Stomach smooth muscle (tissue), 2 donors: ENCODE results near the gene PRG2.
A peak's percentile ranks its signal among the peaks of the same experiment; 100 is the strongest.

Experiments used
- H3K27ac ChIP-seq: one replicate; pipeline ENCODE4 v1.7.0; 2013; ENCODE audit warnings: mild to moderate bottlenecking, low read length, inconsistent platforms
- H3K27me3 ChIP-seq, 2 donors: one replicate each; pipeline ENCODE4 v1.7.0; 2013; ENCODE audit warnings: low read length in 2 of 2; ENCODE audit not compliant: insufficient read depth in 2 of 2, control insufficient read depth in 1 of 2
- H3K36me3 ChIP-seq, 2 donors: one replicate each; pipeline ENCODE4 v1.7.0; 2013; ENCODE audit warnings: low read length in 2 of 2; ENCODE audit not compliant: control insufficient read depth in 2 of 2, insufficient read depth in 2 of 2
- H3K4me1 ChIP-seq: one replicate; pipeline ENCODE4 v1.7.0; 2013; ENCODE audit warnings: low read length; ENCODE audit not compliant: control insufficient read depth, insufficient read depth
- H3K4me3 ChIP-seq, 2 donors: one replicate each; pipeline ENCODE4 v1.7.0; 2013; ENCODE audit warnings: low read length in 2 of 2
- H3K9ac ChIP-seq, 2 donors: one replicate each; pipeline ENCODE4 v1.7.0; 2013; ENCODE audit warnings: low read length in 2 of 2, mild to moderate bottlenecking in 1 of 2
- H3K9me3 ChIP-seq, 2 donors: one replicate each; pipeline ENCODE4 v1.7.0; 2013; ENCODE audit warnings: low read length in 2 of 2; ENCODE audit not compliant: control insufficient read depth in 2 of 2
- donor health status: healthy.
- donor health status: Pancreatic carcinoma.

Gene PRG2

DNA sequence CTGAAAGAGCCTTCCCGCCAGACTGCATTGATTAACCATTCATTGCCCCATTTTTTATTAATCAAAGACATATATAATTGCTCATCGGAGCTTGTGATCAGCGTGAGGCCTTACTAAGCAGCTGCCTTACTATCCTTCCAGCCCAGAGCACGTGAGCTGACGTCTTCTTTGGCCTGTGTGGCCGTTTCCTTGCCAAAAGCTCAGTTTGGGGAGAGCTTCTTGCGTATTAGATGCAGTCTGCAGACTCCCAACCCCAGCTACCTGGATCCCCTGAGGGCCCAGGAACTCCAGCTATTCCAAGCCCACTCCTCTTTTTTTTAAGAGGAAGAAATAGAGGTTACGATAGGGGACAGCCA is 37.3 kb upstream of the PRG2 start:
- H3K4me3 ChIP-seq: peak overlapping the region; percentile 52 to 76
- peaks cover 40% of the 10 kb centered on the region for H3K4me1 ChIP-seq
- H3K27ac ChIP-seq: peak overlapping the region; percentile 96
- H3K9me3 ChIP-seq: no peaks in the 10 kb centered on the region
- peaks cover 0 to 3% of the 10 kb centered on the region in 2 donors for H3K36me3 ChIP-seq
- H3K9ac ChIP-seq: peak overlapping the region; percentile 70 to 81
- no peaks in the 10 kb centered on the region for H3K27me3 ChIP-seq

DNA sequence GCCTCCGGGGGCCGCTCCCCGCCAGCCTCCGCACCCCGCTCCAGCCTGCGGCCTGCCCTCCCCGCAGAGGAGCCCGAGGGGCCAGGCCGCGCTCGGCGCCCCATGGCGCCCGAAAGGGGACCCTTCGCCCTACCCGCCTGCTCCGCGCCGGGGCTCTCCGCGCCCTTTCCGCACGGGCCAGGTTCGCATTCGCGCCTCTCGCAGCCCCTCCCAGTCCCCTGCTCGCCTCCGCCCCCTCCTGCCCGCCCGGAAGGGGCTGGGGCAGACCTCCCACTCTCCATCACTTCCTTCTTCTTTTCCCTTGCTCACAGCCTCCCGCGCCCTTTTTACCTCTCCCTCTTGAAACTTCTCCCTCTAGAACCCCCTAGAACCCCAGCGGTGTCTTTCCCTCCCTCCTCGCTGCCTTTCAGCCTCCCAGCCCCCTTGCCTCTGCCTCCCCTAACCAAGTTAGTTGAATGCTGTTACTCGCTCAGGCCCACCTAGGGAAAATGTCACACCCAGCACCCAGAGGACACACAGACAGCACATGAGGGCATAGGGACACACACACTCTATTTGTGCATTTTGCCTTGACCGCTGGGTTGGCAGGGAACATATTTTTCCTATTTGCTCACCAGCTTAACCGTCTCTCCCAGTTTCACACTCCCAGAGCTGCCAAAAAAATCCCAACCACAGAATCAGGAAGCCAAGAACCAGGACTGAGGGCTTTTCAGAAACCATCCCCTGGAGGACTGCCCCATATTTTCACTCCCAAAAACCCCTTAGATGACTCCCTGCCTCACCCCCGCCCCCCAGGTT is 36.7 kb upstream of the PRG2 start, which contains the start of gene SLC43A3:
Gene SLC43A3 (minus strand): TSS at position 193 of the 798 bp plus-strand sequence. CDS start 949 bp downstream, outside the sequence.
- Histone ChIP-seq H3K9ac (peak within 1 kb of the TSS; percentile 70 to 81), H3K36me3 (peaks cover 0 to 3% of the 10 kb centered on the region in 2 donors), H3K4me3 (peak within 1 kb of the TSS; percentile 52 to 76), H3K27ac (peak within 1 kb of the TSS; percentile 96), H3K4me1 (peaks cover 40% of the 10 kb centered on the region), H3K27me3 (no peaks in the 10 kb centered on the region), H3K9me3 (no peaks in the 10 kb centered on the region)

DNA sequence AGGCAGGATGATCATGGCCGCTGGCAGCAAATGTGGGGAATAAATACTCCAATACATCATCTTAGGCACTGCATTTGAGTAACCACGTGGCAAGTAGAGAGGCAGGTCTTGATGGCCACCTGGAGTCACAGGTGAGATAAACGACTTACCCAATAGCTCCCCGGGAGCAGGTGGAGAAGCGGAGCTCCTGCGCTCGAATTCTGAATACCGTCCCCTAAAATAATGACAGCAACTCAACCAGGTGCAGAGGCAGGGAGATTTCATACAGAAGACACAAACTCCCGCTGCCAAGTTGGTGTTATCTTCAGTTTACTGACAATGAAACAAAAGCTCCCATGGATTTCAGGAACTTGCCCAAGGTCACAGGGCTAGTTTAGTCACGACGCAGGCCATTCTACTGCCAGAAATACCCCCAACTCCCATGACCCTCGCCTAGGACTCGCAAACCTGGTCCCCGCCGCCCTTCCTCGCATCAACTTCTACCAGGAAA is 36.0 kb upstream of the PRG2 start:
- peak overlapping the region; percentile 96 for H3K27ac ChIP-seq
- H3K4me1 ChIP-seq: peaks cover 40% of the 10 kb centered on the region
- H3K27me3 ChIP-seq: no peaks in the 10 kb centered on the region
- H3K9me3 ChIP-seq: no peaks in the 10 kb centered on the region
- H3K36me3 ChIP-seq: peaks cover 0 to 7% of the 10 kb centered on the region in 2 donors
- peak overlapping the region; percentile 52 to 76 for H3K4me3 ChIP-seq
- peak overlapping the region; percentile 70 to 81 for H3K9ac ChIP-seq

DNA sequence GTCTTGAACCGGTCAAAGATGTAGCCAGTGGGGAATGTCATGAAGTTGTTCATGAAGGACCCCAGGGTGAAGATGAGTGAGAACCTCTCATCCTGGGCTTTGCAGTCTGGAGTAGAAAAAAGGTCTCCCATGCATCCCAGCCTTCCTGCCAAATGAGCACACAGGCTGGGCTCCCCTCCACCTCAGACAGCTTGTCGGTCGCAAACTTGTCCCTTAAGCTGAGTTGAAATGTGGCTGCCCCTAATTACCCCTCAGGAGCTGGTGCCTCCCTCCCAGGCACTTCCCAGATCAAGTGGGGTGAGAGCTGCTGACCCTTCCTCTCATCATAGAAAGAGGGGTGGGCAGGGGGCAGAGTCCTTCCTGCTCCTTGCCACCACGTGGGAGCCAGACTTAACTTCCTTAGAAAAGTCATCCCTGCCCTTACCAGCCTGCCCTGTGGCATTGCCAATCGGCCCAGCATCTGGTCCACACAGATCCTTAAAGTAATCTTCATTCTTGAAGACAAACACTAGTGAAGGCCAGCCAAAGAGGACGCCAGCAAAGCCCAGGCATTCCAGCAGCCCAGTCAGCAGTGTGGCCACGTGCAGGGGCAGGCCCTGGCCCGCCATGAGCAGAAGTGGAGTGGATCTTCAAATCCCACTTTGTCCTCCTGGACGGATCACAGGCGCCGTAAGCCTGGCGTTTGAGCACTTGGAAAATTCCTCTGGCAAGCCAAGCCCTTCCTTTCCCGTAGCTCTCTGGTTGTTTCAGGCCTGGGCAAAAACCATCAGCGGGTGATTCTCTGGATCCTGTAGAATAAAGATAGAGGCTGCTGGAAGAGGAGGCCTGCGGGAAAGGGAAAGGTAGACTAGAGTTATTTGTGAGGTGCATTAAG is 35.4 kb upstream of the PRG2 start:
- peak overlapping the region; percentile 52 to 76 for H3K4me3 ChIP-seq
- no peaks in the 10 kb centered on the region for H3K27me3 ChIP-seq
- H3K9me3 ChIP-seq: no peaks in the 10 kb centered on the region
- peaks cover 0 to 7% of the 10 kb centered on the region in 2 donors for H3K36me3 ChIP-seq
- H3K4me1 ChIP-seq: peaks cover 40% of the 10 kb centered on the region
- peak overlapping the region; percentile 96 for H3K27ac ChIP-seq
- peak overlapping the region; percentile 70 to 81 for H3K9ac ChIP-seq

DNA sequence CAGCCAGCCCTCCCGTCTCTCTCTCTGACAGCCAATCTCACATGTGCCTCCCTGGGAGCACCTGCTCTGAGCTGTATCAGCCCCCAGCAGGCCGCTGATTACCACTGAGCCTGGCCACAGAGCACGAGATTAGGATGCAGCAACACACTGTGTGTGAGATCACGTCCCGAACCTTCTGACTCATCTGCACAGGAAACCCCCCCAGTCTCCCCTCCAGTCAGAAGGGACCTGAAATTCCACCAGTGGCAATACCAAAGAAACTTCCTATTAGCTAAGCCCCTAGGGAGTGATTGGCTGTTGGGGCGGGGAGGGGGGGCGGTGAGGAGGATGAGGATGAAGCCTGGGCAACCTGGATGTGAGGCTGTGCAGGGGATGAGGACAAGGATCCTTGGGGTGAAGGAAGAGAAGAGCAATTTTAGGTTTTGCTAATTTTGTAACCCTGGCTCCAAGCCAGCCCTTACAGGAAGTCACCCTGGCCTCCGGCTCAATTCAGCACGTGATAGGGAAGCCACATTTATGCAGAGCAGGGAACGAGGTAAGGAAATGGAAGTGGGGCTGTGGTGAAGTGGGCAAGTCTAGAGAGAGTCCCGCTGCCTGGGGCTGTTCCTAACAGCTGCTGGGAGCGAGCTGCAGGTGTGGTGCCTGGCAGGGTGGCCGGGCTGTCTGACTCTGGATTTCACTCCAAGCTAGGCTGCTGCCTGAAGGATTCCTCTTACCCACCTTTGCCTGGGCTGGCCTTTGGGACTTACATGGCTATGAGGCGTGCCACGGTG is 34.5 kb upstream of the PRG2 start:
- peak overlapping the region; percentile 9 to 76 for H3K4me3 ChIP-seq
- H3K4me1 ChIP-seq: peaks cover 41% of the 10 kb centered on the region

DNA sequence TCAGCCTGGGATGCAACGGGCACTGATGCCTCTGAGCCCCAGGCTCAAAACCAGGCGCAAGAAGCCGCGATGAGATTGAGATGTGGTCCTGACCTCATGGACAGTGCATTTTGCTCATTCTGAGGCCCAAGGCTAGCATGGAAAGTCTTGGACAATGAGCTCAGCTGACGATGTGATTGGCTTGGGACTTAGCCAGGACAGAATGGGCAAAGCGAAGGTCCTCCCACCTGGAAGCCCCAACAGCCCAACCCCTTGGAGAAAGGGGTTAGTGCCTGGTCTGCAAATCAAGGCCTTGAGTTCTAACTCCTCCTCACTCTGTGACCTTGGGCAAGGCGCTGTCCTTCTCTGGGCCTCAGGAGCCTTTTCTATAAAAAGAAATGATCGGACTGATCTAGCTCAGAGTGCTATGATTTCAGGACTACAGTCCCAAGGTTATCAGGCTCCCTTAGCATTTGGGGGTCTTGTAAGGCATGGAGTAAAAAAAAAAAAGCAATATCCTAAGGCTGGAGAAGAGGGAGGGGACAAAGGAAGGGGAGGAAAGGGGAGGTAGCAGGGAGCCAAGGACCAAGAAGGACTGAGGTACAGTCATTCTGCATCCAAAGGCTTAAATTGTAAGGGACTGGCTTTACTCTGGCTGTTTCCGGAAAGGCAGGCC is 33.8 kb upstream of the PRG2 start:
- peak overlapping the region in 1 of 2 donors; percentile 35 for H3K4me3 ChIP-seq

More for the DNA sequence above, 34.5 kb upstream of the PRG2 start:
- Histone ChIP-seq H3K27ac (peak overlapping the region; percentile 96), H3K9ac (peak overlapping the region in 1 of 2 donors; percentile 20), H3K27me3 (no peaks in the 10 kb centered on the region), H3K9me3 (no peaks in the 10 kb centered on the region), H3K36me3 (peaks cover 4 to 12% of the 10 kb centered on the region in 2 donors)

DNA sequence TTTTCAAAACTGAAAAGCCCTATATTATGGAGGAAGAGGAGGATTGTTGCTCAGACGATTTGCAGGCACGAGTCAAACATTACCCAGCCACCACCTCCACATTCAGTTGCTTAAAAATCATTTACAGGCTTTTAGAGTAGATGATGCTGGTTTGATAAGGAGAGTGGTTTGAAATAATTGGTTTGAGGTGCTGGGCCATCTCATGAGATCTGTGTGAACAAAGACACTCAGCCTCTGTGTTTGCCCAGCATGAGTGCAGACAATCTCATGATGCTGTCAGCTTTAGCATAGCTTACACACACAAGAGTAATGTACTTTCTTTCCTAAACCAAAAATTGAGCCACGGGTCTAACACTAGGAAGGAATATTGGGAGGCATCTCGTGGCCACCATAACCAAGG is 32.2 kb upstream of the PRG2 start:
- Histone ChIP-seq H3K9me3 (no peaks in the 10 kb centered on the region), H3K27me3 (no peaks in the 10 kb centered on the region), H3K9ac (no peak overlapping the region), H3K36me3 (peaks cover 10 to 20% of the 10 kb centered on the region in 2 donors), H3K27ac (no peak overlapping the region), H3K4me3 (no peak overlapping the region), H3K4me1 (peaks cover 38% of the 10 kb centered on the region)

More for the DNA sequence above, 33.8 kb upstream of the PRG2 start:
- H3K27ac ChIP-seq: peak overlapping the region; percentile 18
- no peaks in the 10 kb centered on the region for H3K9me3 ChIP-seq
- H3K27me3 ChIP-seq: no peaks in the 10 kb centered on the region
- peaks cover 5 to 15% of the 10 kb centered on the region in 2 donors for H3K36me3 ChIP-seq
- H3K4me1 ChIP-seq: peaks cover 42% of the 10 kb centered on the region
- no peak overlapping the region for H3K9ac ChIP-seq

DNA sequence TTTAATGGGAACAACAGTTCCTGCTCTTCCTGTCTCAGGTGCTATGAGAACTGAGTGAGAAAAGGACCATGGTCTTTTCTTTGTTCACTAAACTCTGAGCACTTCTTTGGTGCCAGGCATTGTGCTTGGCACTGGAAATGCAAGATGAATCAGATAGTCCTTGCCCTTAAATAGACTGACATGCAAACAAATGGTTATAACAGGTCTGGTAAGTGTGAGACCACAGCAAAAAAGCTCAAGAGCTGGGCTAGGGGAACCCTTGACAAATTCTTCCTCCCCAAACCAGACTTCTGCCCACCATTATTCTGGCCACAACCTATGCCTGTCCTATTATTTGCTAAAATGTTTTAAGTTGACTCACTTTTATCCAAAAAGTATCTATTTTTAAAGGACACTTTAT is 31.4 kb upstream of the PRG2 start:
- H3K4me1 ChIP-seq: peaks cover 29% of the 10 kb centered on the region
- H3K4me3 ChIP-seq: no peak overlapping the region
- H3K27ac ChIP-seq: no peak overlapping the region
- no peak overlapping the region for H3K9ac ChIP-seq
- peaks cover 19 to 28% of the 10 kb centered on the region in 2 donors for H3K36me3 ChIP-seq
- H3K27me3 ChIP-seq: no peaks in the 10 kb centered on the region
- no peaks in the 10 kb centered on the region for H3K9me3 ChIP-seq

DNA sequence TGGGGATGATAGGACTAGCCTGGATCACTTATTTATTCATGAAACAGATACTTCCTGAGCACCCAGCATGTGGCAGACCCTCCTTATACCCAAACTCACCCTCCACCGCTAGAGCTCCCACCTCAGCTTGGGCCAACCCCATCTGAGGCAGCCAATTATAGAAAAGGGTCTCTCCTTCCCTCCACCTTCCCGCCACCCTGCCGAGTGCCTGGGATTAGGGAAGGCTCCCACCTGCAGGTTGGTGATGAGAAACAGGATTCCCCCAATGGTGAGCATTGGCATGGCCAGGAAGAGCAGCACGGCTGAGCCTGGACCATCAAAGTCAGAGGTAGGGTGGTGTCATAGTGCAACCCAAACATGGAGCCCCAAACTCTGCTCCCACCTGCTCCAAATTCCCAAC is 30.6 kb upstream of the PRG2 start:
- Histone ChIP-seq H3K4me3 (no peak overlapping the region), H3K9ac (no peak overlapping the region), H3K4me1 (peaks cover 22% of the 10 kb centered on the region)

More for the DNA sequence above, 30.6 kb upstream of the PRG2 start:
- peaks cover 26 to 35% of the 10 kb centered on the region in 2 donors for H3K36me3 ChIP-seq
- no peaks in the 10 kb centered on the region for H3K9me3 ChIP-seq
- no peak overlapping the region for H3K27ac ChIP-seq
- H3K27me3 ChIP-seq: no peaks in the 10 kb centered on the region
